GM23338 (cell line): ENCODE data around the gene DCDC1.

Source experiments
- CTCF ChIP-seq, 2 experiments: fragments of 200-600 bp in 1 of 2; sonication (generic) in 1 of 2; conservative IDR thresholded peaks; 2 replicates each; pipeline versions ENCODE4 v1.5.1 to v1.6.1; 2016 to 2017; ENCODE audit warnings: antibody characterized with exemption in 2 of 2, low read depth in 2 of 2, mild to moderate bottlenecking in 2 of 2, moderate library complexity in 1 of 2
- EZH2 ChIP-seq: fragments of 200-600 bp; sonication (generic); IDR thresholded peaks from one replicate; pipeline ENCODE4 v1.8.0; 2017; ENCODE audit warnings: antibody characterized with exemption, mild to moderate bottlenecking, low read depth; ENCODE audit not compliant: unreplicated experiment
- EZH2phosphoT487 ChIP-seq: fragments of 200-600 bp; sonication (generic); IDR thresholded peaks from one replicate; pipeline ENCODE4 v1.8.1; 2018; ENCODE audit warnings: antibody characterized with exemption; ENCODE audit not compliant: unreplicated experiment
- JUNB ChIP-seq: IDR thresholded peaks from one replicate; pipeline ENCODE4 v1.6.1; 2016; ENCODE audit warnings: antibody characterized with exemption; ENCODE audit not compliant: unreplicated experiment
- POLR2AphosphoS5 ChIP-seq: IDR thresholded peaks from 2 replicates; pipeline ENCODE4 v1.6.1; 2016; ENCODE audit warnings: antibody characterized with exemption, low read depth
- REST ChIP-seq: IDR thresholded peaks from one replicate; pipeline ENCODE4 v1.6.1; 2018; ENCODE audit warnings: antibody characterized with exemption; ENCODE audit not compliant: unreplicated experiment
- ZNF114 ChIP-seq: fragments of 250-450 bp; sonication (Bioruptor Pico); IDR thresholded peaks from 2 replicates; pipeline ENCODE4 v1.5.0; 2020; ENCODE audit warnings: mild to moderate bottlenecking, moderate library complexity

GRCh38 chr11:30889143-30889794 lies 480.3 kb downstream of the DCDC1 start:
- TF ChIP-seq EZH2: no peak
- TF ChIP-seq CTCF (conservative IDR thresholded peaks at IDR 0.05; ENCODE audit: low read depth in 2 of 2): no peak
- no peak for TF ChIP-seq JUNB
- no peak for TF ChIP-seq REST
- no peak for TF ChIP-seq EZH2phosphoT487
- no peak for TF ChIP-seq POLR2AphosphoS5
- no peak for TF ChIP-seq ZNF114 (CRISPR knock-in tag)
